GM18499 (cell line): ENCODE results near the gene CD93.

Experiments used
- ATAC-seq: cut with Tn5 transposase; IDR thresholded peaks from one replicate; pipeline ENCODE4 v1.9.1; 2021; ENCODE audit warnings: moderate number of reproducible peaks; ENCODE audit not compliant: insufficient read depth, unreplicated experiment

The CD93 gene, protein sequence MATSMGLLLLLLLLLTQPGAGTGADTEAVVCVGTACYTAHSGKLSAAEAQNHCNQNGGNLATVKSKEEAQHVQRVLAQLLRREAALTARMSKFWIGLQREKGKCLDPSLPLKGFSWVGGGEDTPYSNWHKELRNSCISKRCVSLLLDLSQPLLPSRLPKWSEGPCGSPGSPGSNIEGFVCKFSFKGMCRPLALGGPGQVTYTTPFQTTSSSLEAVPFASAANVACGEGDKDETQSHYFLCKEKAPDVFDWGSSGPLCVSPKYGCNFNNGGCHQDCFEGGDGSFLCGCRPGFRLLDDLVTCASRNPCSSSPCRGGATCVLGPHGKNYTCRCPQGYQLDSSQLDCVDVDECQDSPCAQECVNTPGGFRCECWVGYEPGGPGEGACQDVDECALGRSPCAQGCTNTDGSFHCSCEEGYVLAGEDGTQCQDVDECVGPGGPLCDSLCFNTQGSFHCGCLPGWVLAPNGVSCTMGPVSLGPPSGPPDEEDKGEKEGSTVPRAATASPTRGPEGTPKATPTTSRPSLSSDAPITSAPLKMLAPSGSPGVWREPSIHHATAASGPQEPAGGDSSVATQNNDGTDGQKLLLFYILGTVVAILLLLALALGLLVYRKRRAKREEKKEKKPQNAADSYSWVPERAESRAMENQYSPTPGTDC

DNA sequence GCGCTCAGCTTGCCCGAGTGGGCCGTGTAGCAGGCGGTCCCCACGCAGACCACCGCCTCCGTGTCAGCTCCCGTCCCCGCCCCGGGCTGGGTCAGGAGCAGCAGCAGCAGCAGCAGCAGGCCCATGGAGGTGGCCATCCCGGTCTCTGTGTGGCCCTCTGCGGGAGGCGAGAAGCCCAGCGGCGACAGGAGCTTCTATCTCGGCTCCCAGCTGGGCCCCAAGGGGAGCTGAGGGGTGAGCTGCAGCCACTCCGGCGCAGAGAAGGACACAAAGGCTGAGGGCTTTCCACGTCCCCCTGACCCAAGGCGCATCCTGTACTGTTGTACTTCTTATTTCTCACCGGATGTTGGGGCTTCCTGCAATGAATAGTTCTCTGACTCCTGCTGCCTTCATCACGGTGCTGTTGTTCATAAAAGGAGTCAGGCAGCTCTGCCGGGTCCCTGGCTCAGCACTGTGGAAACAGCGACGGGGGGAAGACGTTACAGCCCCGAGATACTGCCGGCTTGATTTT, at the start of gene CD93:
TSS of gene CD93 (minus strand) at position 269 of the 511 bp plus-strand sequence. CDS start at position 137, 132 bp downstream.
- peak; percentile 58 for ATAC-seq

DNA sequence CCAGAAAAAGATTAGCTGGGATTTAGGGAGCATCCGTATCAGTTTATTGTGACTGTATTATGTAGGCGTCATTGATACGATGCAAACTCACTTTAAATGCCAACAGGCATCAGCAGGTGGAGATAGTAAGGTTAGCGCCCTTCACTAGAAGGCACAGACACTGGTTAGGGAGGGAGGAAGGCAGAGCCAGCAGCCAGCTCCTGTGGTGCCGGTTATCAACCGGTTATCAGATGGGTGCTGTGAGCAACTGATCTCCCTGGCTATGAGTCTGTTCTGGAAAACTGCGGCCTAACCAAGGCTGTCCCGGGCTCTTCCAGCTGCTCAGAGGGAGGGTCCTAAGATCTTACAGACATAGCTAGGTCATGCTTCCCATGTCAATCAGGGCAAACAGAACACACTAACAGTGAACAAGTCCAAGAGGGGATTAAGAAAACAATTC, 47.5 kb upstream of the CD93 start:
- ATAC-seq, result no peak

- no peak for ATAC-seq
Observed at GRCh38 chr20:23132930-23133559, 46.9 kb upstream of the CD93 start.

GRCh38 chr20:23132293-23132929, 46.3 kb upstream of the CD93 start:
- ATAC-seq, result no peak

DNA sequence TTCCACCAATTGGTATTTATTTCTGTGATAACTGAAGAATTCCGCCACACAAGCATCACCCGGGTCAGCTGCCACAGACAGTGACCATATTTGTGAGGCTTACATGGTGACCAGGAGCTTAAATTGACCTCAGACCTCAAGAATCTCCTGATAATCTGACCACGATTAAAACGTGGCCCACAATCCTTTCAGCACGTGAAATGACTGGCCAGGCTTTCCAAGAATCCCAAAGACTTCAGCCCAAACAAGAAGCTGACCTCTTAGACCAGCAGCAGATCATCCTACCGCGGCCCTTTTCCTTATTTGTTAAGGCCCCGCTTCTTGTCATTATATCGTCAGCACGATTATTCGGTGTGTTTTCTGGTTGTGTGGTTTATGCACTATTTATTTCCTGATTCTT, 45.6 kb upstream of the CD93 start:
- ATAC-seq, result no peak

- no peak for ATAC-seq
Observed at GRCh38 chr20:23130622-23131140, 44.6 kb upstream of the CD93 start.

DNA sequence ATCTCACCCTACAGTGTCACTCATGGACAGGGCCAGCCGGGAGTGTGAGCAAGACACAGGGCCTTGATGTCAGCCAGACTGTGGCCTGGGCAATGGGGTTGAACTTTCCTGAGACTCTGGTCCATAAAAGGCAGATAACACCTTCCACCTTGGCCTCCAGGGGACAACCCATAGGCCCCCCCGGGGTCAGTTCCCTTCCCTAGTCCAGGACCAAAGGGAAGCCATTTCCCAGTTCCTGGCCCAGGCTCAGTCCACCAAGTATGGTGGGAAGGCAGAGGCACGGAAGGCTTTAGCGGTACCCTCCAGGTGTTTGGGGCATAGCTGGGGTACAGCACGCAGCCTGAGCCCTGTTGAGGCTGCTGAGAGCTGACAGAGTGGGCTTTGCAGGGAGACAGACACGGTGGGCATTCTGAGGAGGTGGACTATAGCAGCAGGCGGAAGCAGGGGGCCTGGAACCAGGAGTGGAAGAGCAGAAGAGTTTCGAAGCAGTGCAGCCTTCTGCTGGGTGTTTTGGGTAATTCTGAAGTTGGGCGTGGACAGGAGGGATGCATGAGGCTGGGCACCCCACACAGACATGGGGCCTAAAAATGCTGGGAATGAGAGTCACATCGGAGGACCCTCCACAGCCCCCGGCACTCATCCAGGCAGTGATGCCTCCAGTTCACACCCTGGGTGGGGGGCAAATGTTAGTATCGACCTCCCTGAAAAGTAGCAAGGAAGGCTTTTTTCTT, 43.9 kb upstream of the CD93 start:
- ATAC-seq, result no peak

DNA sequence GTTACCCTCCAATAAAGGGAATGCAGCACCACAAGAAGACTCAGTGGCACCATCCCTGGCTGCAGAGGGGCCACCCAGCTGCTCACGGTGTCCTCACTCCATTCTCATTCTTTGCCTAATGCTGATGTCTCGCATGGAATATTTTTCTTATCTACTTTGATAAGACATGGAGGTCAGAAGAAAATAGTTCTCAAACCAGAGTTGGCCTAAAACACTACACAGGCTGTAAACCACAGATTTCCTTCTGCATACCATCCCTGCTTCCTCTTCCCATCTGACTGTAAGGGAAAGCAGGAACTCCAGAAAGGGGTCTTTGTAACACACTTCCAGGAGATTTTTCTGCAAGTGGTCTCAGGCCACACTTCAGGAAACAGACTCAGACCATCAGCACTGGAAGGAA, 43.1 kb upstream of the CD93 start:
- no peak for ATAC-seq

DNA sequence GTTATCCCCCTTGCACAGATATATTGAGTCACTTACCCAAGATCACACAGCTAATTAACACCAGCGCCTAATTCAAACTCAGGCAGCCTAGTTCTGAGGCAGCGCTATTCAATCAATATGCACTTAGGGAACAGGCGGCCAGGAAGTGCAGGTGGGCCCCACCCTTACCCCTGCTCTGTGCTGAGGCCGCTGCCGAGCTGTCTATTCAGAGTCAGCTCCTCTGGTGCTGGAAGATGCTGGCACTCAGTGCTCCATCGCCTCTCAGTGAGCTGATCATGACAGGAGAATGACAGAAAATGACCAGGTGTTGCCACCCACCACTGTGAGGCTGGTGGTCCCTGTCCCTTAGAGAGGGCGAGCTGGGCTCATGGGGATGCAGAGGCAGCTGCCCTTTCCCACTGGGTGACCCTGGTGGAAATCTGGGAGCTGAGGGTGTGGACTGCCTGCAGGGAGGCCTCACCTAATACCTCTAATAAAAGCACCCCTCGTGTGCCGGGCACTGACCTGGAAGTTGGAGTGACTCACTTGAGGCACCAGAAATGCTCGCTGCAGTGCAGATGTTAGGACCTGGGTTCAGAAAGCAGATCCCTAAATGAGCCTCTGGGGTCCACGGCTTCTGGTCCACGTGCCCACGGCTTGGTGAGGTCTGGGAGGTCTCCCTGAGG, 42.5 kb upstream of the CD93 start:
- ATAC-seq, result no peak

GRCh38 chr20:23127506-23128279, 41.6 kb upstream of the CD93 start:
- ATAC-seq, result no peak

DNA sequence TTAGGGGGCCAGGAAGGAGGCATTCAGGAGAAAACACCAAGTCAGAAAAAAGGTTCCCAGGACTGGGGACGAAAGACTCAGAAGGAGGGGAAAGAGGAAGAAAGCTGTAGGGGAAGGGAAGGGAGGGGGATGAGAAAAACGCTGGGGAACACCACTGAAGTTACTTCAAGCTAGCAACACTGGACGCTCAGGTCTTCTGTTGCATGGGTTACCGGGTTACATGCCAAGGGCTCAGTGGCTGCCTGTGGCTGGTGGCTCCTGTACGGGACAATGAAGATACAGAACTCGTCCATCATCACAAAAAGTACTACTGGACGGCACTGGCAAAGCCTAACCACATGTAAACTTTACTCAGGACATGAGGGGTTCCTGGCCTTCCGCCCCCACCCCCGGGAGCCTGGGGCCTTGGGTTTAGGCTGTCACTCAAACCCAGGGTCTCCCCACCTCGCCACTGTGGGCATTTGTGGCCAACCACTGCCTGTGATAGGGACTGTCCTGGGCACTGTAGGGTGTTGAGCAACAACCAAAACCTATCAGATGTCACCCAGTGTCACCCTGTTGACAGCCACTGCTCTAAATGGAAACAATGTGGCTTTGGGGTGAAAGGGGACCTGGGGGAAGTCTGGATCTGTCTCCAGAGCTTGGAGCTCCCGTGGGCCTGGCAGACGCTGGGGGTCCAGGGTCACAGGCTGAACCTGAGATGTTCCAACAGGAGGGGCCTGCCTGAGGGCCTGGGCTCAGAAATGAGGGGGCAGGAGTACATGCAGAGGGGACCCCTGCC, 40.3 kb upstream of the CD93 start:
- ATAC-seq, result no peak

GRCh38 chr20:23125625-23126191, 39.6 kb upstream of the CD93 start:
- peak; percentile 49 for ATAC-seq

GRCh38 chr20:23125159-23125558, 39.0 kb upstream of the CD93 start:
- ATAC-seq, result no peak

DNA sequence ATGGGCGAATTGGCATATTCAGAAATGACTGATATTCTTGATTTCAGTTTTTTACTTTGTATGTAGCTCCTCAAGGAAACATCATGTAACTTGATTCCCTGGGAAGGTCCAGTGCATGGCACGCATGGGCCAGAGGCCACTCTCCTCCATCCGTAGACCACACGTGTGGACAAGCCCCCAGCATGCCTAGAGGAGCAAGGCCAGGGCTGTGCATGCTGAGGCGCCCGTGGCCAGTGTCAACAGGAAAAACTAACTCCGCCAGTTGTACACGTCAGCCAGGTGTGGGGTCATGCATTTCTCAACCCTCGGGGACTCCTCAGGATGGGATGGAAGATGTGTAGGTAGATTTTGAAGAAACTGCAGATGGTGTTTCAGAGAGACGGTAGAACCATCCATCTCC, 37.8 kb upstream of the CD93 start:
- ATAC-seq, result no peak

DNA sequence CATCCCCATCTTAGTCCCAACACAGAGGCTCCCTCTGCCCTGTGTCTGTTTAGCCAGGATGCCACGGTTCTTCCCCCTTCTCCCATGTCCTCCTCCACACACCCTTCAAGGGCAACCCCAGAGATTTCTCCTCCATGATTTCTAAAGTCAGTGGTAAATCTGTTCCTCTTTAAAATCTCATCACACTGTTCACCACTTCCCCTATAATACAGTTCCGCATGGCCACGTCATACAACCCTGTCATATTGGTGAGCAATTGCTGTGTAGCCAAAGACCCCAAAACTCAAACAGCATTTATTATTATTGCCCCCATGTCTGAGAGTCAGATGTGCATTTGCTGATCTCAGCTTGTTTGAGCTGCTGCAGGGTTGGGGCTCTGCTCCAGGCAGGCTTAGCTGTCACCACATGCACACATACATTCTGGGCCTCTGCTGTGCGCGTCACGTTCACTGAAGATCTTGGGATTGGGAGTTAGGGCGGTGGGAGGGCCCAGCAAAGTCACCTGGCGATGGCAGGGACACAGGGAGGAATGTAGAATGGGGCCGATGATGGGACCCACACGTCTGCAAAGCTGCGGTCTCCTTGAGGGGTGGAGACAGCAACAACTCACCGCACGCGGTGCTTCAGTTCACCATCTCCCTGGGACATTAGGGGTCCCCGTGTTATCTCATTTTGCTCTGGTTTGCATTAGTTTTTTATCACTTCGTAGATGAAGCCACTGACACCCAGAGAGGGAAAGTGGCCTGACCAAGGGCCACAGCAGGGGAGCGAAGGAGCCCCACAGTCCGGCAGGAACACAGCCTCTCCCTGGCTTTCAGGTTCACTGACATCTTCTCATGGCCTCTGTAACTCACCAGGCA, 36.9 kb upstream of the CD93 start:
- no peak for ATAC-seq

DNA sequence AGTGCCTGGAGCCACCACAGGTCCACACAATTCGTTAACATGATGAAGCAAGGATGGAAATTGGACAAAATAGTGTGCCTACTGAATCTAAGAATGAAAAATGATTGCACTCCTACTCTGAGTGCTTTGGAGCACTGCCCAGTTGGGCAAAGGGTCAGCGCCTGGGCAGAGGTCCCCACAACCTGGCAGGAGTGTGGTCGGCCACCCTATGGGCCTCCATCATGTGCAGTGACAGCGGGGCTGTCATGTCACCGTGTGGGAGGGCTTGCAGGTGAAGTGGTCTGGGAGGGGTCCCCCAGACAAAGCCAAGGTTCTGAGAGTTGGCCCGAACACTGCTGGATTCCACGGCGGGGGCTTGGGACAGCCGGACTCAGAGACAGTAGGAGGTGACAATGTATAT, 36.2 kb upstream of the CD93 start:
- ATAC-seq, result no peak
